Superior temporal gyrus (tissue), 1 donor: ENCODE measurements around the gene ABO.
"Not testable (repeated sequence)": the region's sequence is repeated elsewhere in the genome, so short reads cannot be mapped to it uniquely, and the experiment has no call there.

Experiments used
- DNase-seq: peaks from one replicate; pipeline ENCODE4 v3.0.0-alpha.2; 2016; ENCODE audit errors: extremely low spot score

Gene ABO

GRCh38 chr9:133275105-133276000 is at the start of gene ABO:
ABO (minus strand) TSS chr9:133275201.
- DNase-seq: no peak

GRCh38 chr9:133323991-133324703 is 49.1 kb upstream of the ABO start:
- DNase-seq: no peak

GRCh38 chr9:133323211-133323610 is 48.2 kb upstream of the ABO start:
- DNase-seq: no peak

- no peak for DNase-seq
These were observed 47.7 kb upstream of the ABO start for GRCh38 chr9:133322701-133323100.

- no peak for DNase-seq
These were observed 46.5 kb upstream of the ABO start for GRCh38 chr9:133321411-133321935.

- DNase-seq: no peak
These were observed 45.5 kb upstream of the ABO start for GRCh38 chr9:133320421-133320881.

GRCh38 chr9:133317551-133317950 is 42.5 kb upstream of the ABO start:
- not testable (repeated sequence) for DNase-seq

GRCh38 chr9:133315997-133316396 is 41.0 kb upstream of the ABO start:
- no peak for DNase-seq

- DNase-seq: no peak
These were observed 34.6 kb upstream of the ABO start for GRCh38 chr9:133309608-133310007.

- DNase-seq: no peak
These were observed 32.3 kb upstream of the ABO start for GRCh38 chr9:133307301-133307700.

GRCh38 chr9:133306242-133307204 is 31.5 kb upstream of the ABO start:
- no peak for DNase-seq

GRCh38 chr9:133305731-133306130 is 30.7 kb upstream of the ABO start:
- DNase-seq: no peak

GRCh38 chr9:133304477-133305377 is 29.7 kb upstream of the ABO start:
- DNase-seq: no peak

GRCh38 chr9:133304158-133304470 is 29.1 kb upstream of the ABO start:
- DNase-seq: no peak

GRCh38 chr9:133303266-133304157 is 28.5 kb upstream of the ABO start:
- DNase-seq: no peak

- no peak for DNase-seq
These were observed 26.5 kb upstream of the ABO start for GRCh38 chr9:133301253-133302230.

- not testable (repeated sequence) for DNase-seq
These were observed 25.0 kb upstream of the ABO start for GRCh38 chr9:133299996-133300395.

- DNase-seq: no peak
These were observed 19.3 kb upstream of the ABO start for GRCh38 chr9:133294257-133294656.
